Mesothelial cell of epicardium (in vitro differentiated cells): ENCODE data around the gene OTOS. TPM values are rescaled to one million over a fixed set of nuclear protein-coding genes. Genes with fewer than 3 reads are reported as not detected.

Source experiments
- DNase-seq, 2 experiments: peaks; one replicate each; pipeline ENCODE4 v3.0.0; 2021; ENCODE audit warnings: low spot score in 2 of 2; ENCODE audit not compliant: unreplicated experiment in 2 of 2
- H3K27ac Mint-ChIP-seq: 2 replicates; pipeline ENCODE4 v1.8.0; 2021; ENCODE audit warnings: mixed read lengths
- H3K27me3 Mint-ChIP-seq: 2 replicates; pipeline ENCODE4 v1.8.0; 2021; ENCODE audit warnings: low read depth, mixed read lengths
- H3K36me3 Mint-ChIP-seq: 2 replicates; pipeline ENCODE4 v1.8.0; 2021; ENCODE audit warnings: mixed read lengths
- H3K4me1 Mint-ChIP-seq: 2 replicates; pipeline ENCODE4 v1.8.0; 2021; ENCODE audit warnings: mixed read lengths
- H3K4me3 Mint-ChIP-seq: 2 replicates; pipeline ENCODE4 v1.8.0; 2021; ENCODE audit warnings: mild to moderate bottlenecking, moderate library complexity, mixed read lengths
- H3K9me3 Mint-ChIP-seq: 2 replicates; pipeline ENCODE4 v1.8.0; 2021; ENCODE audit warnings: mixed read lengths
- total RNA-seq: library from RNA; stranded (reverse); gene quantifications from 3 replicates; pipeline ENCODE4 v1.2.1, GENCODE V29; 2021
- TF ChIP-seq, protein P1 (sequence below): fragments of 200-600 bp; sonication (generic); IDR thresholded peaks from one replicate; pipeline ENCODE4 v1.5.0; 2021; ENCODE audit warnings: antibody characterized with exemption; ENCODE audit not compliant: unreplicated experiment

Gene OTOS
- not detected in 3 replicates for total RNA-seq

DNA sequence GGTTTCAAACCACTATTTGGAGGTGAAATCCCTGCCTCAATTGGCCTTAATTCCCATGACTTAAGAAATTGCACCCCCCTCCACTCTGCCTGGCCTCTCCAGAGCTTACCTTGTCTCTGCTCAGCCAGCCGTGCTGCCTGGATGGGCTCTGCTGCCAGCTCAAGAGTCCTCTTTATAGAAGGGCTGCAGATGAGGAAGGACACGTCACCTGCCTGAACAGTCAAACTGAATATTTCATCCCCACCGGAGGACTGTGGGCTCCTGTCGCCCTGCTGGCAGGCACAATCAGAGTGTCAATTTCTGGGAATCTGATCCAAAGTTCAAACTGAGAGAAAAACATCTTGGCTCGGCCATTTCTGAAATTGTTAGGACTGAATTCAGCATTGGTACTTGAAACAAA is at the start of gene OTOS:
Gene OTOS, minus strand, starts transcription at position 148 of the 400 bp plus-strand sequence. CDS start 332 bp downstream, outside the sequence.
- H3K27ac Mint-ChIP-seq = no peak within 1 kb of the TSS

GRCh38 chr2:240189686-240190085 is 49.2 kb upstream of the OTOS start:
- DNase-seq = no peak
- Mint-ChIP-seq H3K27ac (no peak overlapping the region), H3K4me1 (no peaks in the 10 kb centered on the region), H3K27me3 (peaks cover 59% of the 10 kb centered on the region), H3K9me3 (peaks cover 19% of the 10 kb centered on the region), H3K36me3 (no peaks in the 10 kb centered on the region), H3K4me3 (no peak overlapping the region)
- TF ChIP-seq, protein P1, sequence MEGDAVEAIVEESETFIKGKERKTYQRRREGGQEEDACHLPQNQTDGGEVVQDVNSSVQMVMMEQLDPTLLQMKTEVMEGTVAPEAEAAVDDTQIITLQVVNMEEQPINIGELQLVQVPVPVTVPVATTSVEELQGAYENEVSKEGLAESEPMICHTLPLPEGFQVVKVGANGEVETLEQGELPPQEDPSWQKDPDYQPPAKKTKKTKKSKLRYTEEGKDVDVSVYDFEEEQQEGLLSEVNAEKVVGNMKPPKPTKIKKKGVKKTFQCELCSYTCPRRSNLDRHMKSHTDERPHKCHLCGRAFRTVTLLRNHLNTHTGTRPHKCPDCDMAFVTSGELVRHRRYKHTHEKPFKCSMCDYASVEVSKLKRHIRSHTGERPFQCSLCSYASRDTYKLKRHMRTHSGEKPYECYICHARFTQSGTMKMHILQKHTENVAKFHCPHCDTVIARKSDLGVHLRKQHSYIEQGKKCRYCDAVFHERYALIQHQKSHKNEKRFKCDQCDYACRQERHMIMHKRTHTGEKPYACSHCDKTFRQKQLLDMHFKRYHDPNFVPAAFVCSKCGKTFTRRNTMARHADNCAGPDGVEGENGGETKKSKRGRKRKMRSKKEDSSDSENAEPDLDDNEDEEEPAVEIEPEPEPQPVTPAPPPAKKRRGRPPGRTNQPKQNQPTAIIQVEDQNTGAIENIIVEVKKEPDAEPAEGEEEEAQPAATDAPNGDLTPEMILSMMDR = no peak

More for the DNA sequence above, at the start of gene OTOS:
- Mint-ChIP-seq H3K36me3 (no peaks in the 10 kb centered on the region), H3K4me1 (peaks cover 5% of the 10 kb centered on the region), H3K4me3 (no peak within 1 kb of the TSS), H3K27me3 (peaks cover 43% of the 10 kb centered on the region), H3K9me3 (no peaks in the 10 kb centered on the region)
- TF ChIP-seq, protein P1 = no peak
- DNase-seq = no peak

GRCh38 chr2:240187989-240188590 is 47.6 kb upstream of the OTOS start:
- Mint-ChIP-seq H3K4me3 (no peak overlapping the region), H3K27ac (no peak overlapping the region), H3K9me3 (peaks cover 19% of the 10 kb centered on the region), H3K27me3 (peaks cover 57% of the 10 kb centered on the region), H3K36me3 (no peaks in the 10 kb centered on the region), H3K4me1 (no peaks in the 10 kb centered on the region)
- TF ChIP-seq, protein P1 = no peak
- DNase-seq = no peak

- Mint-ChIP-seq H3K9me3 (peaks cover 19% of the 10 kb centered on the region), H3K27ac (no peak overlapping the region), H3K4me3 (no peak overlapping the region), H3K27me3 (peaks cover 59% of the 10 kb centered on the region), H3K4me1 (no peaks in the 10 kb centered on the region), H3K36me3 (no peaks in the 10 kb centered on the region)
- TF ChIP-seq, protein P1 = no peak
- no peak for DNase-seq
Measured at GRCh38 chr2:240186191-240186725, 45.8 kb upstream of the OTOS start.

DNA sequence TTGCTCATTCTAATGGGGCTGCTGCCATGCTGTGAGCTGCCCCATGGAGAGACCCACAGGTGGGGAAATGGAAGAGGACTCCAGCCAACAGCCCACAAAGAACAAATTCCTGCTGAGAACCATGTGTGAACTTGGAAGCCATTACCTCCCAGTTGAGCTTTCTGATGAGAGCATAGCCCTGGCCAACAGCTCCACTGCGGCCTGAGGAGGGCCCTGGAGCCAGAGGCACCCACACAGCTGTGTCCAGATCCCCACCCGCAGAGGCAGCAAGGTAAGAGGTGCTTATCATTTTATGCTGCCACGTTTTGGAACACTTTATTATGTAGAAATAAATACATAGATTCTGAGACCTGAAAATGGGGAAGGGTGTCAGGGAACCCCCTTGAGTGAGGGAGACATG is 44.2 kb upstream of the OTOS start:
- Mint-ChIP-seq H3K27ac (no peak overlapping the region), H3K36me3 (no peaks in the 10 kb centered on the region), H3K4me1 (no peaks in the 10 kb centered on the region), H3K4me3 (no peak overlapping the region), H3K9me3 (peaks cover 19% of the 10 kb centered on the region), H3K27me3 (peaks cover 61% of the 10 kb centered on the region)
- TF ChIP-seq, protein P1 = no peak
- DNase-seq = no peak
